Stromal cell of bone marrow (primary cell): ENCODE data around the gene RABL6.
"Not testable (repeated sequence)": the region's sequence is repeated elsewhere in the genome, so short reads cannot be mapped to it uniquely, and the experiment has no call there.

Experiments used
- DNase-seq: peaks from one replicate; pipeline ENCODE4 v3.0.0-alpha.2; 2012; ENCODE audit warnings: low read depth

RABL6 gene

GRCh38 chr9:136835932-136836904 is 28.5 kb downstream of the RABL6 start:
- no peak for DNase-seq

- no peak for DNase-seq
Observed at GRCh38 chr9:136837146-136837855, 29.6 kb downstream of the RABL6 start.

- not testable (repeated sequence) for DNase-seq
Observed at GRCh38 chr9:136837856-136838277, 30.1 kb downstream of the RABL6 start.

GRCh38 chr9:136838314-136839228 is 30.8 kb downstream of the RABL6 start:
- no peak for DNase-seq

- DNase-seq: no peak
Observed at GRCh38 chr9:136839229-136840139, 31.7 kb downstream of the RABL6 start.

GRCh38 chr9:136840140-136840876 is 32.6 kb downstream of the RABL6 start:
- no peak for DNase-seq

GRCh38 chr9:136840877-136841645 is 33.3 kb downstream of the RABL6 start:
- DNase-seq: no peak

GRCh38 chr9:136841646-136842379 is 34.1 kb downstream of the RABL6 start:
- not testable (repeated sequence) for DNase-seq

GRCh38 chr9:136842380-136842948 is 34.7 kb downstream of the RABL6 start, which contains the start of gene AJM1:
Gene AJM1 (plus strand): TSS chr9:136842478. CDS start chr9:136844415, 1,937 bp downstream.
- not testable (repeated sequence) for DNase-seq

GRCh38 chr9:136843159-136843800 is 35.5 kb downstream of the RABL6 start:
- not testable (repeated sequence) for DNase-seq

GRCh38 chr9:136843801-136844740 is 36.3 kb downstream of the RABL6 start:
- DNase-seq: not testable (repeated sequence)

- DNase-seq: no peak
Observed at GRCh38 chr9:136844761-136845464, 37.2 kb downstream of the RABL6 start.

GRCh38 chr9:136845465-136846260 is 37.9 kb downstream of the RABL6 start:
- no peak for DNase-seq

- no peak for DNase-seq
Observed at GRCh38 chr9:136846376-136847087, 38.8 kb downstream of the RABL6 start.
